HG02938 (cell line): Measurements from ENCODE around the gene KPNA1.
"Not testable (repeated sequence)": the region's sequence is repeated elsewhere in the genome, so short reads cannot be mapped to it uniquely, and the experiment has no call there.

ENCODE experiments used
- ATAC-seq: cut with Tn5 transposase; IDR thresholded peaks from one replicate; pipeline ENCODE4 v1.9.1; 2021; ENCODE audit warnings: mild to moderate bottlenecking, moderate library complexity; ENCODE audit not compliant: unreplicated experiment

The KPNA1 gene

GRCh38 chr3:122481390-122481789 lies 33.3 kb downstream of the KPNA1 start:
- ATAC-seq, result no peak

- ATAC-seq, result no peak
Observed at GRCh38 chr3:122476532-122476931, 38.2 kb downstream of the KPNA1 start.

- ATAC-seq, result no peak
Observed at GRCh38 chr3:122475316-122475715, 39.4 kb downstream of the KPNA1 start.

GRCh38 chr3:122469659-122470058 lies 45.1 kb downstream of the KPNA1 start:
- no peak for ATAC-seq

DNA sequence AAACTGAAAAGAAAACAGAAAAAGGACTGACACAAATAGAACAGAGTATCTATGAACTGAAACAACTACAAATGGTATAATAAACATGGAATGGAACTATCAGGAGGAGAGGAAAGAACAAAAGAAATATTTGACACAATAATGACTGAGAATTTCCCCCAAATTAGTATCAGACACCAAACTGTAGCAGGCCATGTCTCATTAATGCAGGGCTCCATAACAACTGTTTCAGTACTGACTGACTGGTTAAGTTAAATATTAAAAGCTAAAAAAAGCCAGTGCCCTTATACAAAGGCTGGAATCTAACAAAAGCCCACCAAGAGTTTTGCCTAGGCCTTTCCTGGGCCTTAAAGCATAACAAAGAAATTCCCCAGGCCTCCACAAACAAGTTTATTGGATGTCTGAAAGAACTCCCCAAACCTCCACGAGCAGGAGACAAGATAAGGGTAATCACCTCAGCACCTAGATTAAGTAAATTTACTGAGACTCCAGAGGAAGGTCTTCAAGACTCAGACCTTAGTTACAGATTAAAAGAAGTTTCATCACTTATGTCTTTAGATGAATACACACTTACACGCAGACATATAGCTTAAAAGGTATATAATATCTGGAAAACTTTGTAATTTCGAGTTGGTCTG lies 45.7 kb downstream of the KPNA1 start:
- peak; percentile 54 for ATAC-seq

GRCh38 chr3:122466701-122467240 lies 48.0 kb downstream of the KPNA1 start:
- no peak for ATAC-seq

DNA sequence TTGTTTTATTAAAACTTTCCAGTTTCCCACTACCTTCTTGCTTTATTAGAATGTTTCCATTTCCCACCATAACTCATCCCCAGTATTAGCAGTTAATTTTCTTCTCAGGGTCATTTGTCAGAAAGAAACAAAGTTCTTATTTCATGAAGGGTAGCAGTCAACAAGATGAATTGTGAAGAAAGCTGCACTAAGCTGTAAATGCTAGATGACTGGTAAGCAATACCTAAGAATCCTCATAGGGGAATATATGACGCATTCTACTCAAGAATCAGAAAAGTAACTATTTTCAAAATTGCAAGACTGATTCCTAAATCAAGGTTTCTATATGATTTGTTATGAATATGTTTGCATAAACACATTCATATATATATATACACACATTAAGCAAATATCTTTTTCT lies 50.1 kb downstream of the KPNA1 start:
- ATAC-seq, result no peak

- ATAC-seq, result no peak
Observed at GRCh38 chr3:122462406-122462805, 52.3 kb downstream of the KPNA1 start.

- no peak for ATAC-seq
Observed at GRCh38 chr3:122461806-122462205, 52.9 kb downstream of the KPNA1 start.

GRCh38 chr3:122458992-122459391 lies 55.7 kb downstream of the KPNA1 start:
- ATAC-seq, result no peak

DNA sequence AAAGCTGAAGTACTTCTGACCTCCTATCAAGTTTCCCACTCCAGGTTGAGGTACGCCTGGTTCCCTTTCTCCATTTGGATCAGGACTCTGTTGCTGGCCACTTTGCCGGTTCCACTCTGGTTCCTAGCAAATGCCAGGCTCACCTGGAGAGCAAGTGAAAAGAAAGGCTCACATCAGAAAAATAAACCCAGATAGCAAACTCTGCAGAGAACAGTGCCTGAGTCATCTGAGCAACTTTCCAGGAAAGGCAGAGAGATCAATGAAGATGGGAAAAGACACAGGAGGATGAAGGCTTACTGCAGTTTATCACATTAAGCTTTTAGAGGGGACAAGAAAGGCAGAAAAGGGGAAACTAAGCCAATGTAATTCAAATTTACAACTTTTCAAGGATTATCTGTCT lies 57.0 kb downstream of the KPNA1 start:
- no peak for ATAC-seq

GRCh38 chr3:122456074-122456473 lies 58.7 kb downstream of the KPNA1 start:
- ATAC-seq, result no peak

DNA sequence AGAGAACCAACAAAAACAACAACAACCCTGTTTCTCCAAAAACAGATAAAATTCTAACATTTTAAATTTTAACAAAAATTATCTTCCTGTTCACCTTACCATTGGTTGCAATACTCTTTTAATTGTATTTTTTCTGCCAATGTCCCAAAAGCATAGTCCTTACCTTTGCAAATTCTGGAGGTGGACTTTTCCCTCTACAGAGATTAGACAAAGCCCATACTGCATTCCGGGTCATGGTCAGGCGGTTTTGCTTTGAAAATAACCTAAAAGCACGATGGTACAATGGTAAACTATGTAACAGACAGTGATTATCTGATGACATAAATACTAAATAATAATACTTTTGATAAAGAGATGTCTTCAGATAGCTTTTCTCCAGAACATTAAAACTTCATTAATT lies 63.4 kb downstream of the KPNA1 start:
- no peak for ATAC-seq

DNA sequence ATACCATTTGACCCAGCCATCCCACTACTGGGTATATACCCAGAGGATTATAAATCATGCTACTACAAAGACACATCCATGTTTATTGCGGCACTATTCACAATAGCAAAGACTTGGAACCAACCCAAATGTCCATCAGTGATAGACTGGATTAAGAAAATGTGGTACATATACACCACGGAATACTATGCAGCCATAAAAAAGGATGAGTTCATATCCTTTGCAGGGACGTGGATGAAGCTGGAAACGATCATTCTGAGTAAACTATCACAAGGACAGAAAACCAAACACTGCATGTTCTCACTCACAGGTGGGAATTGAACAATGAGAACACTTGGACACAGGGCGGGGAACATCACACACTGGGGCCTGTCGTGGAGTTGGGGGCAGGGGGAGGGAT lies 66.5 kb downstream of the KPNA1 start:
- ATAC-seq, result not testable (repeated sequence)

GRCh38 chr3:122444491-122444887 lies 70.2 kb downstream of the KPNA1 start:
- ATAC-seq, result not testable (repeated sequence)

DNA sequence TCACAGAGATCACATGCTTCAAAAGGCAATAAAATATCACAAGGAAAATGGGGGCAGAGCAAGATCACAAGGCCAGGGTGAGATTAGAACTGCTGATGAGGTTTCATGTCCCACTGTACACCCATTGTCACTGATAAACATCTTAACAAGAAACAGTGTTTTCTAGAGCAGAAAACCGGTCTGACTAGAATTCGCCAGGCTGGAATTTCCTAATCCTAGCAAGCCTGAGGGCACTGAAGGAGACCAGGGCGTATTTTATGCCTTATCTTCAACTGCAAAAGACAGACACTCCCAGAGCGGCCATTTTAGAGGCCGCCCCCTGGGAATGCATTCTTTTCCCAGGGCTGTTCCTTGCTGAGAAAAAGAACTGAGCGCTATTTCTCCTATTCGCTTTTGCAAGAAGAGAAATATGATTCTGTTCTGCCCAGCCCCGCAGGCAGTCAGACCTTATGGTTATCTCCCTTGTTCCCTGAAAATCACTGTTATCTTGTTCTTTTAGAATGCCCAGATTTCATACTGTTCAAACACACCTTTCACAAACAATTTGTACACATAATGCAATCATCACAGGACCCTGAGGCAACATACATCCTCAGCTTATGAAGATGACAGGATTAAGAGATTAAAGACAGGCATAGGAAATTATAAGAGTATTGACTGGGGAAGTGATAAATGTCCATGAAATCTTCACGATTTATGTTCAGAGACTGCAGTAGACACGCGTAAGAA lies 70.8 kb downstream of the KPNA1 start:
- not testable (repeated sequence) for ATAC-seq

DNA sequence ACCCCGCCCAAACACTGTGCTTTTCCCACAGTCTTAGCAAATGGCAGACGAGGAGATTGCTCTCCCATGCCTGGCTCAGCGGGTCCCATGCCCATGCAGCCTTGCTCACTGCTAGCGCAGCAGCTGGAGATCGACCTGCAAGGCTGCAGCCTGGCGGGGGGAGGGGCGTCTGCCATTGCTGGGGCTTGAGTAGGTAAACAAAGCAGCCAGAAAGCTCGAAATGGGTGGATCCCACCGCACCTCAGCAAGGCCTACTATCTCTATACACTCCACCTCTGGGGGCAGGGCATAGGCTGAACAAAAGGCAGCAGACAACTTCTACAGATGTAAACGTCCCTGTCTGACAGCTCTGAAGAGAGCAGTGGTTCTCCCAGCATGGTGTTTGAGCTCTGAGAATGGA lies 71.6 kb downstream of the KPNA1 start:
- no peak for ATAC-seq

- no peak for ATAC-seq
Observed at GRCh38 chr3:122435950-122436349, 78.8 kb downstream of the KPNA1 start.

GRCh38 chr3:122430371-122430770 lies 84.4 kb downstream of the KPNA1 start:
- no peak for ATAC-seq

DNA sequence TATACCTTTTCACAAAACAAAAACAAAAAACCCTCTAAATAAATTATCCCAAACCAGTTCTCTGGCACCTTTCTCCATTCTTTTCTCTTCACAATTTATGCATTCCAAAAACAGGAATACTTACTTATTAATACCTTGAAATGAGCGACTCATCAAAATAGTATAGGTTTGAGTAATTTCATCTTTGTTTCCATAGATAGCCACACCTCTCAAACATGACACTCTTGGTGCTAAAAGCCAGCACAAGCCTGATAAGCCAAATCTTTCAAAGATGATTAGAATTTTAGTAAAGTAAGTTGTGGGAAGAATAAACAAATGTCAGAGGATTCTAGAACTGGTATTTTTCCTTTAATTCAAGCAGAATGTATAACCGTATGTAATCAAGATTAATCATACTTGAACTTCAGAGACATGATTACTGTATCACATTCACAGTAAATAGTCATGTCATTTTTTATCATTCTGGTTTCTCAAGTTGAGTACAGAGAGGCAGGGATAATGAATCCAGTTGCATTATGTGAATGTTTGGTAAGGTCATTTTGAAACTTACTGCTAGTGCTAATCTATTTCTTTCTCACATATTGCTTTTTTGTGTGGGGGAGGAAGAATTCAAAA lies 86.8 kb downstream of the KPNA1 start:
- no peak for ATAC-seq

- ATAC-seq, result no peak
Observed at GRCh38 chr3:122421836-122422235, 92.9 kb downstream of the KPNA1 start.

DNA sequence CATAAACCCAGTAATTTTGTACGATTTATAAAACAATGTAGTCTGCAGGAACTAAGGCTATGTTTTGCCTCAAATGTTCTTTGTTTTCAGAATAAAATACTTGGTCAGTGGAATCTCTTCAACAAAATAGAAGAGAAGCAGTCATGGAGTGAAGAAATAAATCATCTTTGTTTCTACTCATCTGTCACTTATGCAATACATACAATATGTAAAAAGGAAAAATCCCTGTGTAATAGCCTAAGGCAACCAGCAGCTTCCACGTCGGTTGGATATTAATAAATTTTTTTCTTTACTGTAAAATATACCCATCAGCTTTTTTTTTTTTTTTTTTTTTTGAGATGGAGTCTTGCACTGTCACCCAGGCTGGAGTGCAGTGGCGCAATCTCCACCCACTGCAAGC lies 93.6 kb downstream of the KPNA1 start:
- ATAC-seq, result no peak
